SK-N-SH (cell line): ENCODE results near the gene HJV. TPM values are rescaled to one million over a fixed set of nuclear protein-coding genes. Genes with fewer than 3 reads are reported as not detected.

Experiments used
- CTCF ChIA-PET: fragments of 300-600, 350-600 bp; formaldehyde crosslinking; extraction: SDS; loops from one replicate; lab custom pipeline; 2021; lab: Yijun Ruan, JAX
- POLR2A ChIA-PET: fragments of 350-600 bp; sonication (Branson Sonifier 250); formaldehyde crosslinking; extraction: SDS; loops from one replicate; lab custom pipeline; 2020; ENCODE audit warnings: antibody characterized with exemption, inconsistent platforms; lab: Yijun Ruan, JAX
- DNase-seq: peaks from one replicate; pipeline ENCODE4 v3.0.0; 2012
- H2AFZ ChIP-seq: fragments of 200-600 bp; sonication (generic); 2 replicates; pipeline ENCODE4 v1.8.1; 2016; ENCODE audit warnings: antibody characterized with exemption, mild to moderate bottlenecking, low read depth
- H3F3A ChIP-seq: fragments of 200-600 bp; sonication (generic); replicated peaks from 2 replicates; pipeline ENCODE3; 2016; ENCODE audit warnings: antibody characterized with exemption, mild to moderate bottlenecking; ENCODE audit not compliant: insufficient read depth
- H3K27ac ChIP-seq, 2 experiments: fragments of 200-500 bp in 1 of 2; fragments of 200-600 bp in 1 of 2; sonication (Bioruptor generic) in 1 of 2; sonication (generic), shearing (Covaris generic) in 1 of 2; 2 replicates each; pipeline versions ENCODE4 v1.5.1 to v1.6.1; 2014 to 2016; ENCODE audit warnings: low read depth in 2 of 2, inconsistent platforms in 1 of 2, low read length in 1 of 2, mild to moderate bottlenecking in 1 of 2, mixed read lengths in 1 of 2
- H3K27me3 ChIP-seq: fragments of 200-600 bp; sonication (generic), shearing (Covaris generic); 2 replicates; pipeline ENCODE4 v1.6.1; 2016; ENCODE audit warnings: mixed run types; ENCODE audit not compliant: insufficient read depth
- H3K36me3 ChIP-seq, 2 experiments: fragments of 200-500 bp in 1 of 2; fragments of 200-600 bp in 1 of 2; sonication (Bioruptor generic) in 1 of 2; sonication (generic) in 1 of 2; replicated peaks in 1 of 2; 2 replicates each; pipeline versions ENCODE3 to v1.5.1; 2014 to 2016; ENCODE audit warnings: low read length in 1 of 2, mild to moderate bottlenecking in 1 of 2; ENCODE audit not compliant: insufficient read depth in 2 of 2, control insufficient read depth in 1 of 2
- H3K4me1 ChIP-seq, 2 experiments: fragments of 200-500 bp in 1 of 2; fragments of 200-600 bp in 1 of 2; sonication (Bioruptor generic) in 1 of 2; sonication (generic), shearing (Covaris generic) in 1 of 2; 2 replicates each; pipeline versions ENCODE4 v1.5.1 to v1.6.1; 2014 to 2016; ENCODE audit warnings: low read depth in 1 of 2, low read length in 1 of 2, mixed run types in 1 of 2; ENCODE audit not compliant: insufficient read depth in 2 of 2, control insufficient read depth in 1 of 2
- H3K4me2 ChIP-seq: fragments of 200-600 bp; sonication (generic), shearing (Covaris generic); 2 replicates; pipeline ENCODE4 v1.6.1; 2017; ENCODE audit warnings: mixed run types
- H3K4me3 ChIP-seq, 2 experiments: fragments of 200-500 bp in 1 of 2; fragments of 200-600 bp in 1 of 2; sonication (Bioruptor generic) in 1 of 2; sonication (generic), shearing (Covaris generic) in 1 of 2; 2 replicates each; pipeline versions ENCODE4 v1.5.1 to v1.8.1; 2014 to 2016; ENCODE audit warnings: low read depth in 2 of 2, inconsistent platforms in 1 of 2, low read length in 1 of 2, mild to moderate bottlenecking in 1 of 2, mixed read lengths in 1 of 2, moderate library complexity in 1 of 2
- H3K79me2 ChIP-seq: fragments of 200-600 bp; sonication (generic); 2 replicates; pipeline ENCODE4 v1.8.1; 2017; ENCODE audit warnings: mild to moderate bottlenecking; ENCODE audit not compliant: insufficient read depth
- H3K9ac ChIP-seq: fragments of 200-600 bp; sonication (generic); 2 replicates; pipeline ENCODE4 v1.6.1; 2017; ENCODE audit warnings: mixed run types
- H3K9me2 ChIP-seq: fragments of 200-600 bp; sonication (generic); 2 replicates; pipeline ENCODE4 v1.6.1; 2017; ENCODE audit warnings: mixed run types
- H3K9me3 ChIP-seq: fragments of 200-600 bp; sonication (generic); 2 replicates; pipeline ENCODE4 v1.6.1; 2017; ENCODE audit warnings: mixed run types, mild to moderate bottlenecking, moderate library complexity
- H4K20me1 ChIP-seq: fragments of 200-600 bp; sonication (generic); 2 replicates; pipeline ENCODE4 v1.6.1; 2017; ENCODE audit warnings: mild to moderate bottlenecking, mixed run types; ENCODE audit not compliant: insufficient read depth
- EP300 ChIP-seq, 2 experiments: IDR thresholded peaks; 2 replicates each; pipeline versions ENCODE4 v1.4.0 to v1.6.1; 2012; ENCODE audit warnings: borderline replicate concordance in 1 of 2, low read depth in 1 of 2, low read length in 1 of 2
- EZH2phosphoT487 ChIP-seq: fragments of 200-600 bp; sonication (generic); IDR thresholded peaks from 2 replicates; pipeline ENCODE4 v1.6.1; 2017; ENCODE audit warnings: low read depth, mixed run types, mild to moderate bottlenecking, antibody characterized with exemption, moderate library complexity, borderline replicate concordance
- FOSL2 ChIP-seq: IDR thresholded peaks from 2 replicates; pipeline ENCODE4 v1.4.0; 2012; ENCODE audit warnings: low read depth, mild to moderate bottlenecking, moderate library complexity, borderline replicate concordance
- FOXJ3 ChIP-seq: sonication (generic); formaldehyde crosslinking; IDR thresholded peaks from 2 replicates; pipeline ENCODE4 v1.5.1; 2020; ENCODE audit warnings: mild to moderate bottlenecking, missing genetic modification reagents
- NRF1 ChIP-seq: IDR thresholded peaks from 2 replicates; pipeline ENCODE4 v1.6.1; 2012; ENCODE audit warnings: low read depth, mild to moderate bottlenecking, low read length
- RFX5 ChIP-seq: IDR thresholded peaks from 2 replicates; pipeline ENCODE4 v1.6.1; 2012; ENCODE audit warnings: mild to moderate bottlenecking, improper control_type of control experiment, low read length
- RXRA ChIP-seq: IDR thresholded peaks from 2 replicates; pipeline ENCODE4 v1.4.0; 2012; ENCODE audit warnings: low read depth, mild to moderate bottlenecking, borderline replicate concordance
- TCF12 ChIP-seq: IDR thresholded peaks from 2 replicates; pipeline ENCODE4 v1.4.0; 2012
- WGBS: methylation state at CpG from one replicate; pipeline ENCODE4 v1.1.6; 2017; ENCODE audit warnings: low lambda C conversion rate; 5-methylcytosine and 5-hydroxymethylcytosine counted together
- polyA plus RNA-seq, 3 experiments: library from polyadenylated mRNA; depleted of rRNA; stranded (reverse); fragments of >200 nt; gene quantifications; 2 replicates each; pipeline ENCODE4 v1.2.3, GENCODE V29; 2012

The HJV gene
- polyA plus RNA-seq, 1 of the 3 experiments (the other 2 are of a cell fraction): 0.05 TPM

DNA sequence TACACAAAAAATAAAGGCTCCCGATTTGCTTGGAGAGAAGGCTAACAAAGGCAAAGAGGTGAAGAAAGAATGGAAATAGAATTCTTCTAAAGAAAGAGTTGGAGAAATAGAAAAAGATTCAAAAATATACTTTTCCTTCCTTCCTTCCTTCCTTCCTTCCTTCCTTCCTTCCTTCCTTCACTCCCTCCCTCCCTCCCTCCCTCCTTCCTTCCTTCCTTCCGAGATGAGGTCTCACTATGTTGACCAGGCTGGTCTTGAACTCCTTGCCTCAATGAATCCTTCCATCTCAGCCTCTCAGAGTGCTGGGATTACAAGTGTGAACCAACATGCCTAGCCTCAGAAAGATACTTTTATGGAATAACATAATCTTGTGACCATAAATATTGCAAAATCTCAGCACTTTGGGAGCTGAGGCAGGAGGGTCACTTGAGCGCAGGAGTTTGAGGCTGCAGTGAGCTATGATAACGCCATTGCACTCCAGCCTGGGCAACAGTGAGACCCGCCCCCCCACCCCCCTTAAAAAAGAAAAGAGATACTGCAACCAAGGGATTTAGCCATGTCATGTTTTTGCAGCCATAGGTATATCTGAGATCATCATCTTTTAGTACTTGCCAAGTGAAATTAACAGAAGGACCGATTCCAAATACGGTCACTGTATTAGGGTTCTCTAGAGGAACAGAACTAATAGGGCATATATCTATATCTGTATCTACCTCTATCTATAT lies 1.0 kb upstream of the HJV start:
- TF ChIP-seq EZH2phosphoT487 (no peak), FOXJ3 (CRISPR knock-in tag) (no peak), NRF1 (no peak), RFX5 (no peak), TCF12 (no peak), EP300 (IDR thresholded peaks at IDR 0.05; ENCODE audit: borderline replicate concordance in 1 of 2, low read depth in 1 of 2, low read length in 1 of 2) (no peak), RXRA (no peak)
- TF ChIP-seq, all 33 proteins: peak for 0
- Histone ChIP-seq H3K4me3 (no peak overlapping the region), H3K27me3 (no peaks in the 10 kb centered on the region), H3K9ac (no peak overlapping the region), H3K4me2 (no peak overlapping the region), H3K36me3 (no peaks in the 10 kb centered on the region), H2AFZ (no peak overlapping the region), H3K9me3 (no peaks in the 10 kb centered on the region), H3K4me1 (peaks cover 0 to 9% of the 10 kb centered on the region in 2 experiments; a peak in 3 of 4 replicates), H3K9me2 (no peaks in the 10 kb centered on the region), H3F3A (no peaks in the 10 kb centered on the region), H4K20me1 (no peaks in the 10 kb centered on the region), H3K27ac (no peak overlapping the region), H3K79me2 (no peaks in the 10 kb centered on the region)
- CTCF ChIA-PET: interaction anchor here (0.7 to 2.7 kb wide), 5 partner anchors 10 to 177 kb away, joined by 3 to 10 read pairs (median 7); partner anchors contain the start of gene NUDT17
- POLR2A ChIA-PET: no interaction called here
- no peak for DNase-seq
- 43% methylated on average over 7 of the region's 7 CpGs for WGBS

DNA sequence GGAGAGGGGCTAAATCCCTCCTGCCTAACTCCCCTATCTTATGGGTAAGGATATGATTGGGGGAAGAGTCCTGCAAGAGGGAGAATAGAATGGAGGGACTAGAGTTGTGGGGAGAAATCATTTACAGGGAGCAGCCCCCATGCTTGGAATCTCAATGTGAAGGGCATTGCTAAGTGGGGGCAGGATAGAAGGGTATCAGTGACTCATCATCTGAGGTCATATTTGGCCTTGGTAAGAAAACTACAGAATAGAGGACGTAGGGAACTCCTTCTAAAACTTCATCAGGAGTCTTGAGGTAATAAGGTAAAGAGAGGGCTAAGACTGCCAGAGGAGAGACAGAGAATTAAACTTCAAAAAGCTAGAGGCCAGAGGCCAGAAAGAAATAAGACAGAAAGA lies 487 bp downstream of the HJV start:
- Histone ChIP-seq H3K4me3 (no peak overlapping the region), H3K9ac (no peak overlapping the region), H3K27me3 (no peaks in the 10 kb centered on the region), H3F3A (peaks cover 9% of the 10 kb centered on the region), H3K4me2 (no peak overlapping the region), H3K9me2 (no peaks in the 10 kb centered on the region), H3K4me1 (peaks cover 2 to 9% of the 10 kb centered on the region in 2 experiments; a peak in 3 of 4 replicates), H3K36me3 (no peaks in the 10 kb centered on the region), H3K9me3 (no peaks in the 10 kb centered on the region), H4K20me1 (no peaks in the 10 kb centered on the region), H2AFZ (no peak overlapping the region), H3K27ac (no peak overlapping the region), H3K79me2 (no peaks in the 10 kb centered on the region)
- no peak for DNase-seq
- TF ChIP-seq FOSL2: peak; percentile 12; the same call in 1 of the 2 replicates
- TF ChIP-seq NRF1: no peak
- WGBS: 59% methylated on average over 1 of the region's 1 CpG
- ChIA-PET CTCF (interaction anchor here (0.9 to 2.7 kb wide), 6 partner anchors 12 to 176 kb away, joined by 3 to 11 read pairs (median 8); partner anchors contain the start of gene NUDT17), POLR2A (no interaction called here)
